Activated naive CD8-positive, alpha-beta T cell (primary cell): ENCODE data around the gene RAB3IL1.

Source experiments
- H3K27ac Mint-ChIP-seq: one replicate; pipeline ENCODE4 v1.8.0; 2021; ENCODE audit warnings: mixed read lengths
- H3K27me3 Mint-ChIP-seq: one replicate; pipeline ENCODE4 v1.8.0; 2021; ENCODE audit warnings: mixed read lengths
- H3K36me3 Mint-ChIP-seq: one replicate; pipeline ENCODE4 v1.8.0; 2021; ENCODE audit warnings: mixed read lengths
- H3K4me1 Mint-ChIP-seq: one replicate; pipeline ENCODE4 v1.8.0; 2021; ENCODE audit warnings: low read depth, mixed read lengths
- H3K4me3 Mint-ChIP-seq: one replicate; pipeline ENCODE4 v1.8.0; 2021; ENCODE audit warnings: mild to moderate bottlenecking, mixed read lengths
- H3K9me3 Mint-ChIP-seq: one replicate; pipeline ENCODE4 v1.8.0; 2021; ENCODE audit warnings: low read depth, mixed read lengths

The RAB3IL1 gene

DNA sequence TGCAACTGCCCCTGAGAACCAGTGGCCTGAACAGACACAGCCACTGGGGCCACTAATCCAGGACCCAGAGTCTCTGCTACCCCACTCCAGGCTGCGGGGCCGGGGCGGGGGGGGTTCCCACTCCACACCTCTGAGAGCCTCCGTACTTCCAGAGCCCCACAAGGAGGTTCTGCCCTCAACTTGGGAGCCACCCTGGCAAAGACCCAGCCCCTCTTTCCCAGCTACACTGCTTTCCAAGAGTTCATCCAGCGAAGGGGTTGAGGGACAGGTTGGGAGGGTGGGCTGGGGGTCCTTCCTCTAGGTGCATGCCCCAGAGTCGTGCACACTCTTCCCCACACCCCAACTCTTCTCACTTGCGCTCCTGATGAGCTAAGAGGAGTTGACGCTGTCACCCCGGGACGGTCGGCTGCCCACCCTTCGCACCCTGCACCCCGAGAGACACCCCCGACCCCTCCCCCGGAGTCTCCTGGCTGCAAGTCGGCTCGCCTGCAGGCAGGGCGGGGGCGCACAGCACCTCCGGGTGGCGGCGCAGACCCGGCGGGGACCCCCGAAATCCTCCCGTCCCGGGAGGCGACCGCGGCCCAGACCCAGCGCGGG lies 531 bp downstream of the RAB3IL1 start:
- H3K9me3 Mint-ChIP-seq = no peaks in the 10 kb centered on the region
- no peaks in the 10 kb centered on the region for H3K36me3 Mint-ChIP-seq
- H3K27ac Mint-ChIP-seq = no peak overlapping the region
- peaks cover 38% of the 10 kb centered on the region for H3K27me3 Mint-ChIP-seq
- H3K4me1 Mint-ChIP-seq = peaks cover 8% of the 10 kb centered on the region
- peak overlapping the region; percentile 42 for H3K4me3 Mint-ChIP-seq

DNA sequence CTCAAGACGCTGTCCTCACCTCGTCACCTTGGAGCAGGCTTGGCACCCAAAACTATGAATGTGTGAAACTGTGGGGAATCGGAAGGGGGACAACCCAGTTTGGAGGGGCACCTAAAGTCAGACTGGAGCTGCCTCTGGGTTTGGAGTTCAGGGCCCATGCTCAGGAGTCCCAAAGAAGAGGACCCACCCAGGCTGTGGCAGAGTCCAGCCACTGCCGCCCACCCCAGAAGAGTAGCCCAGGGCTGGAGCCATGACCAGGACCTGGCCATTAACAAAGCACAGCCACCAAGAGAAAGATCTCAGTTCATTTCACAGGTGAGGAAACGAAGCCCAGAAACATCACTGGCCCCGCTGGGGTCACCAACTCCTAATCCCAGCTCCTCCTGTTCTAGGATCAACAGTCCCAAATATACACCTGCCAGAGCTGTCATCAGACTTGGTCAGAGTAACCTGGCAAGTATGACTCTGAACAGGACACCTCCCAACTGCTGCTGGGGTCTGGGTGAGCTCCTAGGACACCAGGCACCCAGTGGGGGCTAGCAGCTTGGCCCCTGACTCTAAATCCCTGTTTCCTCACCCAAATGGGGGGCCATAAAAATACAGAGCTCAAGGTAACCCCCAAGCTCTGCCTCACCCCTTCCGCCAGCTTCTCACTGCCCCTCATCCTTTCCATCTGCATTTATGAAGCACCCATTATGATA lies 2.7 kb downstream of the RAB3IL1 start:
- no peak overlapping the region for H3K4me3 Mint-ChIP-seq
- H3K27me3 Mint-ChIP-seq = peaks cover 29% of the 10 kb centered on the region
- no peaks in the 10 kb centered on the region for H3K9me3 Mint-ChIP-seq
- H3K27ac Mint-ChIP-seq = no peak overlapping the region
- no peaks in the 10 kb centered on the region for H3K36me3 Mint-ChIP-seq
- peaks cover 8% of the 10 kb centered on the region for H3K4me1 Mint-ChIP-seq

DNA sequence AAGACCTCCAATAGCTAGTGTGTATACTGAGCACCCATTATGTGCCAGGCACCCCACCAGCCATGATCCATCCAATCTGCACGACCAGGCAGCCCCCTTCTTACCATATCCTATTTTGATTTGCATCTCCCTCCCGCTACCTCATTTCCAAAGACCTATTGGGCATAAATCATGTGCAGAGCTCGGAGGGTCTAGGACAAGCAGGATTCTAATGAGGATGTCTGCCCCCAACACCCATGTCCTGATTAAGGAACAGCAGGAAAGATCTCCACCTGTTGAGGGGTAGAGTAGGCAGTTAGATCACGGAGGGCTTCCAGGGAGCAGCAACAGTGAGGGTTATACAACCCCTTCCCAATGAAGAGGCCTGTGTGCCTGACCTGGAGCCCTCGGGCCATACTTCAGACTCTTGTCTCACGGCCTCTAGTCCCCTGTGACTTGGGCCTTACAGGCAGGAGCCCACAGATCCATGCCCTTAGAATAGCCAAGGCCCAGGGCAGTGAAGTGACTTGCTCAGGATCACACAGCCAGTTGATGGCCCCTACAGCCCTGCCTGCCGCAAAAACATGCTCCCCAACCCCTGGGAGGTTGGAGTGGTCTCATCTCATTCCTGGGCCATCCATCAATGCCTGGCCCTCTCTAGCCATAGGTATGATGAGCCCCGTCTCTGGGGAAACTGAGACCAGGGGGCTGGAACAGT lies 3.5 kb downstream of the RAB3IL1 start:
- H3K9me3 Mint-ChIP-seq = no peaks in the 10 kb centered on the region
- no peak overlapping the region for H3K27ac Mint-ChIP-seq
- no peaks in the 10 kb centered on the region for H3K36me3 Mint-ChIP-seq
- H3K4me1 Mint-ChIP-seq = peaks cover 8% of the 10 kb centered on the region
- no peak overlapping the region for H3K4me3 Mint-ChIP-seq
- H3K27me3 Mint-ChIP-seq = peaks cover 26% of the 10 kb centered on the region

DNA sequence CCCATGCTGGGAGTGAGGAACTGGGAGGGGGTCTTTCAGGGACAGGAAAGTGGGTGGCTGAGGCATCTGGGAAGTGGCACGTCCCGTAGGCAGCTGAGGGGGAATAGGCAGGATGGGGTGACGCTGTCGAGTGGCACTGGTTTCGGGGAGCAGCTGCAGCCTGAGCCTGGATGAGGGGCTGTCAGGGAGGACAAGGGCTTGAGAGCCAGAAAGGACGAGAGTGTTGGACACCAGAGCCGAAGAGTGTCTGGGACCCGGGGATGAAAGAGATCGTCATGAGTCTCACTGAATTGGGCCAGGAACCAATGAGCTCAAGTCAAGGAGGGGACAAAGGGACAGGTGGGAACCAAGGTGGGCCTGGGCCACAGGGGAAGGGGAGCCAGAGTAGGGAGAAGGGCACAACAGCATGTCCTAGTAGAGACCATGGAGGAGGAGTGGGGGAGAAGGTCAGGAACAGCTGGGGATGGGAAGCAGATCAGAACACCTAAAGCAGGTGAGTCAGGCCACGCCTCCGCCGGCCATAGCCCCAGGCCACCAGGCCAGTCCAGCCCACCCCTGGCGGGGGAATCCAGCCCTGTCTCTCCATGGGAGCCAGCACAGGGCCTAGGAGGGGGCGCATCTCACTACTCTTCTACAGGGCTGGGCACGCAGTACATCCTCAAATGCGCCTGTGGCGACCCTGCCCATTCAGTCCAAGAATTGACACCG lies 4.2 kb downstream of the RAB3IL1 start:
- H3K27me3 Mint-ChIP-seq = peaks cover 18% of the 10 kb centered on the region
- no peak overlapping the region for H3K4me3 Mint-ChIP-seq
- no peaks in the 10 kb centered on the region for H3K9me3 Mint-ChIP-seq
- no peak overlapping the region for H3K27ac Mint-ChIP-seq
- no peaks in the 10 kb centered on the region for H3K36me3 Mint-ChIP-seq
- peaks cover 5% of the 10 kb centered on the region for H3K4me1 Mint-ChIP-seq

DNA sequence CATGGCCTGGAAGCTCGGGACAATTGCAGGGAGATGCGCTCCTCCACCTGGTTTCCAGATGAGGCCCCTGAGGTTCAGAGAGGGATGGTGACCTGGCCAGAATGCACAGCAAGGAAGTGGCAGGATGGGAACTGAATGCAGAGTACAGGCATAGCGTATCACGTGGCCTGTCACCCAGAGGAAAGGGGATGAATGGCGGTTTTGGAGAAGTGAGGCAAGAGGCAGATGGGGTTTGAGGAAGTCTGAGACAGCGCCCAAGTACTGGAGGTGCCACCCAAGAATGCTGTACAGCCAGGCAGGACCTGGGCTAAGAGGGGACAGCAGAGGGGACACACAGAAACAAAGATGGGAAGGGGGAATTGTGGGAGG lies 4.9 kb downstream of the RAB3IL1 start:
- no peak overlapping the region for H3K27ac Mint-ChIP-seq
- H3K27me3 Mint-ChIP-seq = peaks cover 13% of the 10 kb centered on the region
- no peaks in the 10 kb centered on the region for H3K36me3 Mint-ChIP-seq
- H3K9me3 Mint-ChIP-seq = no peaks in the 10 kb centered on the region
- H3K4me1 Mint-ChIP-seq = no peaks in the 10 kb centered on the region
- H3K4me3 Mint-ChIP-seq = no peak overlapping the region

DNA sequence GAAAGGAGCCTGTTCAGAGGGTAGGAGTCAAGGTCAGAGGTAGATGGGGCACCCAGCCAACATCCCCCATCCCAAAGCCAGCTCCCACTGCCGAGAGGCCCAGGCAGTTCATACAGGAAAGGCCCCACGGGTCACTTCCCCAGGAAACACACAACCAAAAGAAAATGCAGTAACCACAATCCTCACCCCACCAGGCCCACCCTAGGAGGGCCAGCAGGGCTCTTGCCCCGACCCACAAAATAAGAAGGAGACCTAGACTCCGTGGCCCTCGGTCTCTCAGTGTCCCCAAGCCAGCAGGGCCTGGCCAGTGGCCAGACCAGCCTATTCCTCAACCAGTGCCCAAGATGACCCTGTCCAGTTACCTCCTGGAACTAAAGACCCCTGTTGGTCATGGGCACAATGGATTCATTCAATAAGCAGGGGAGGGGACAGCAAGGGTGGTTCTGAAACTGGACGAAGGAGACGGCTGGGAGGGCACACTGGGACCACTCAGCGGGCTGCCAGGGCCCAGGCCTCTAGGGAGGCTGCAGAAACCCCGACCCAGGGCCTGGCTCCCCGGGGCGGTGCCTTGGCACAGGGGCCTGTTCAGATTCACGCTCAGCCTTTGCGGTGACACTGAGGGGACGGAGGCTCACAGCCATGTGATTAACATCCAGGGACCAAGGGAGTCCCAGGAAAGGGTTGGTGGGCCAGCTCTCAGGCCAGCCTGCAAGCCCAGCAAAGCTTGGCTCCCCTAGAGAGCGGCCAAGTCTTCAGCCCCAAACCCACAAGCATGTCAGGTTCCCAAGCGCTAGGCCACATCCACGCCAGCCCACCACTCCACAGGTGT lies 5.5 kb downstream of the RAB3IL1 start:
- H3K9me3 Mint-ChIP-seq = no peaks in the 10 kb centered on the region
- no peaks in the 10 kb centered on the region for H3K36me3 Mint-ChIP-seq
- peaks cover 13% of the 10 kb centered on the region for H3K27me3 Mint-ChIP-seq
- H3K4me3 Mint-ChIP-seq = no peak overlapping the region
- no peak overlapping the region for H3K27ac Mint-ChIP-seq
- H3K4me1 Mint-ChIP-seq = no peaks in the 10 kb centered on the region

DNA sequence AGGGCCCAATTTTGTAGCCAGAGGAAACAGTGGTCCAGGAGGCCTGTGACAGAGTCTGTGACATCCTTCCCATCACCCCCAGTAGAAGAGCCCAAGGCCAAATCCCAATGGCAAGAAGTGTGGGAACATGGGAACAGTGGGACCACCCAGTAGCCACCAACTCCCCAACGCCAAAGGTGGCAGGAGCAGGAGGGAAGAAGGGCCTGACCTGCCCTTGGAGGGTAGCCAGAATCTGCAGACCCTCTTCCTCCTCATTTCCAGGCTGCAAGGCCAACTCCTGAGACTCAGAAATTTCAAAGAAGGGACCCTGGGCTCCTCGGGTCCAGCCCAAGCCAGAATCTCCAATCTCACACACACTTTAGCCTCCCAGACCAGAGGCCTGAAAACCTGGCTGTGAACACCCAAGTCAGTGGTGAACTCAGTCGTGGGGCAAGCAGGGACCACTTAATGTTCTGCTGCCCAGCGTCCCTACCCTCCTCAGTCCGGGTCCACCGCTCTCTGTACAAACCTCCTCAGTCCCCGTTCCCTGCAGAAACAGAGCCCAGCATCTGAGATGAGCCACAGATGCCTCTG lies 6.2 kb downstream of the RAB3IL1 start:
- no peaks in the 10 kb centered on the region for H3K9me3 Mint-ChIP-seq
- H3K27ac Mint-ChIP-seq = no peak overlapping the region
- no peak overlapping the region for H3K4me3 Mint-ChIP-seq
- no peaks in the 10 kb centered on the region for H3K36me3 Mint-ChIP-seq
- H3K4me1 Mint-ChIP-seq = no peaks in the 10 kb centered on the region
- H3K27me3 Mint-ChIP-seq = peaks cover 10% of the 10 kb centered on the region

DNA sequence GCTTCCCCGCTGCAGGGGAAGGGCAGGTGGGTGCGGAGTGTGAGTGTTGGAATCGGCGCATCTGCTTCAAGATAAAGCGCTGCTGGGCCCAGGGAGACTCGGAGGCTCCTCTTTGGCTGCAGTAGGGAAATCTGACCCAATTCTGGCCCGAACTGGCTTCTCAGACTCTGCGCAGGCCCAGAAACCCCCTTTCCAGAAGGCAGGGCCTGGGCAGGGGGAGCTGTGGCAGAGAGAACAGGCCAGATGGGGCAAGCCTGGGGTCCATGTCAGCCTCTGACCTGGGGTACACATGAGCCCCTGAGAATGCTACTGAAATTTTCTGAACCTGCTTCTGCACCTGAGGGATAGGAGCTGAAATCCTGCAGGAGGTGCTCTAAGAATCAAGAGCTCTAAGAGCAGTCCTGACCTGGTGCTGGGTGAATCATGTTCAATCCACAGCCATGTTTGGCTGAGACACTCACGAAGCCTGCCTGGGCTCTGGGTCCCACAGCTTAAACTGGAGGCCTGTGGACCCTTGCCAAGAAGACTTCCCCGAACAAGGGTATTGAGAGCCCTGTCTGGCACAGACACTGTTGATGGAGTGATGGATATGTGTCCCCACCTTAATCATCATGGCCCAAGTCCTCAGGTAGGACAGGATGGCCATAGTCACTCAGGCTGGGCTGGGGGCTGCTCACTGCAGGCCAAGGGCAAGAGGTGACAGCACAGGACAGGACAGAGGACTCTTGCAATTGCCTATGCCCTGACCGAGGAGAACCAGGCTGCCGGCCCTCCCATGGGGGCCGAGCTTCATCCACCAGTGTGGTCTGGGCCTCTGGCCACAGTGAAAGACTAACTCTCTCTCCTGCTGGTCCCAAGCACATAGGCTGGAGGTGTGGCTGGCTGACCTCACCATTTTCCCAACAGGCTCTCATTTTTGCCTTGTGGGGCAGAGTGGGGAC lies 6.9 kb downstream of the RAB3IL1 start:
- no peak overlapping the region for H3K4me3 Mint-ChIP-seq
- no peaks in the 10 kb centered on the region for H3K9me3 Mint-ChIP-seq
- no peaks in the 10 kb centered on the region for H3K36me3 Mint-ChIP-seq
- H3K27ac Mint-ChIP-seq = no peak overlapping the region
- H3K4me1 Mint-ChIP-seq = no peaks in the 10 kb centered on the region
- peaks cover 9% of the 10 kb centered on the region for H3K27me3 Mint-ChIP-seq

DNA sequence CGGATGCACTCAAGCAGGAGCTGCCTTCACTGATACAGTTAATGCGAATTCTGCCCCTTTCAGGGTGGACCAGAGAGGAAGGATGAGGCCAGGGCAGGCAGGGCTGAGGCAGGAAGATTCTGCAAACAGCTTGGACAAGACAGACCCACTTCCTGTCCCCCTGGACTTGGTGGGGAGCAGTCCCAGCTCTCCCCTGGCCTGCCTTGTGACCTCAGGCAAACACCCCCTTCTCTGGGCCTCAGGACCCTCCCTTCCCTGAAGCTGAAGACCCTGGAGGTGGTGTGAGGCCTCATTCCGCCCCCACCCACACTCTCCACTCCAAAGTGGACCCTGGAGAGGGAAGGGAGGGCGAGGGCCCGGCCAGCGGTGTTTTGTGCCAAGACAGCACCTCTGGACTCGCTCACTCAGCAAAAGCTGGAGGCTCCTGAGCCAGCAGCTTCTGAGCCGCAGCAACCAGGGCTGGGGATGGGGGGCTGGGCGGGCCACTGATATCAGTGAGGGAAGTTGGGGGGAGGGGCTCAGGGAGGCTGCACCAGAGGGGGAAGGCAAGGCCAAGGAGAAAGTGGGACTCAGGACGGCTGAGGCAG lies 8.5 kb downstream of the RAB3IL1 start:
- peaks cover 2% of the 10 kb centered on the region for H3K27me3 Mint-ChIP-seq
- H3K9me3 Mint-ChIP-seq = no peaks in the 10 kb centered on the region
- H3K4me3 Mint-ChIP-seq = no peak overlapping the region
- H3K4me1 Mint-ChIP-seq = no peaks in the 10 kb centered on the region
- no peaks in the 10 kb centered on the region for H3K36me3 Mint-ChIP-seq
- no peak overlapping the region for H3K27ac Mint-ChIP-seq

DNA sequence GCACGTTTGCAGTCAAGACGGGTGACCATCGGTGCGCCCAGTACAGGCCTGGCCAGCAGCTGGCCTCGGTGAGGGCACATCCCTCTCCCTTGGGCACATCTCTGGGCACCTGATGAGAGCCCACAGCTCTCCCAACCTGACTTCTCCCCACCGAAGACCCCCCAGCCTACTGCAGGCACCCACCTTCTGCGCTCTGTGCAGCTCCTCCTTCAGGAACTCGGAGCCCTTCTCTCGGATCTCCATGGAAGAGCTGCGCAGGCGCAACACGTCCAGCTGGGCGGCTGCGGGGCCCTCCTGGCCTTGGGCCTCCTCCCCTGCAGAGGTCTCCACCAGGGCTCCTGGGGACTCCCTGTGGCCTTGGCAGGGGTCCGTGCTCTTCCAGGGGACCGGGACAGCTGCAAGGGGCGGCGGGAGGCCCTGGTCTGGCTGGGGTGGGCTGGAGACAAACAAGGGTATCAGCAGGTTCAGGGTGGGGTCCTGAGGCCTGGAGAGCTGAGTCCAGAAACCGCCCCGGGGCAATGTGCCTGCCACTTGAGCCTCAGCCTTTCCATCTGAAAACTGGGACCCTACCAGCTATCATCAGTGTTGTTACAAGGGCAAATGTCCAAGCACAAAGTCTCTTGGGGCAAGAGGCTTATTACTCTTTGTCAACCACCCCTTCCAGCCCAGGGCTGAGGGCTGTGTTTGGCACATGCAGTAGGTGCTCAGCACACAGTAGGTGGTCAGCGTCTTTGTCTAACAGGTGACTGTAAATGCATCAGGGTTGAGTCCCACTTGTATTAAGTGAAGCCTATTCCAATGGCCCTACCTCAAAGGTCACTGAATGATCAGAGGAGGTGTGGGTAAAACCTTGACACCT lies 9.3 kb downstream of the RAB3IL1 start:
- H3K27me3 Mint-ChIP-seq = peaks cover 2% of the 10 kb centered on the region
- no peaks in the 10 kb centered on the region for H3K4me1 Mint-ChIP-seq
- no peaks in the 10 kb centered on the region for H3K36me3 Mint-ChIP-seq
- H3K27ac Mint-ChIP-seq = no peak overlapping the region
- H3K4me3 Mint-ChIP-seq = no peak overlapping the region
- H3K9me3 Mint-ChIP-seq = no peaks in the 10 kb centered on the region

DNA sequence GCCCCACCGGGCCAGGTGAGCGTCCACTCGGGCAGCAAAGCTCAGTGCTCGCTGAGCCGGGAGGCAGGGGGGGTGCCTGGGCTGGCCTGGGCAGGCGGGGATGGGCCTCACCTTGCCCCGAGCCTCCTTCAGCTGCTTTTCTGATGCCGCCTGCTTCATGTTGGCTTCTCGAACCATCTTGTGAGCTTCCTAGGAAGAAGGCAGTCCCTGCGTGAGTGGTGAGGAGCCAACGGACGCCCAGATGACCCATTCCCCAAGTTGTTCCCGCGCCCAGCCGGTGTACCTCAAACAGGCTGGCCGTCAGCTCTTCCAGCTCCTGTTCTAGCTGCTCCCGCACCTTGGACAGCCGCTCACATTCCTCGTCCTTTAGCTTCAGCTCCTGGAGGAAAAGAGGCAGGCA lies 10.1 kb downstream of the RAB3IL1 start:
- Mint-ChIP-seq H3K4me1 (no peaks in the 10 kb centered on the region), H3K9me3 (no peaks in the 10 kb centered on the region), H3K27ac (no peak overlapping the region), H3K4me3 (no peak overlapping the region), H3K36me3 (no peaks in the 10 kb centered on the region), H3K27me3 (no peaks in the 10 kb centered on the region)

DNA sequence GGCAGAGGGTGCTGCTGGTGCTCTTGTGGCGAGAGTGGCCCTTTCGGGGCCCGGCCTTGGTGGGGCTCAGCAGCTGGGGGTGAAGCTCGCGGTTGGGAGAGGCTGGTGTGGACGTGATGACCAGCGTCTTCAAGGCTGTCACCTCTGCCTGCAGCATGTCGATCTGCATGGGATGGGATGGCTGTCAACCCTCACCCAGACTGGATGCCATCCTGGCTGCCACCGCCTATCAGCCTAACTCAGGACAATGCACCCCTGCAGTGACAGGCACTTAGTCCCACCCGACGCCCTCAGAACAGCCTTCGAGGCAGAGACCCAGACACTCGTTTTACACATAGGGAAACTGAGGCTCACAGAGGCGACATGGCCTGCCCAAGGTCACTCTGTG lies 10.8 kb downstream of the RAB3IL1 start:
- Mint-ChIP-seq H3K27ac (no peak overlapping the region), H3K27me3 (no peaks in the 10 kb centered on the region), H3K9me3 (no peaks in the 10 kb centered on the region), H3K36me3 (no peaks in the 10 kb centered on the region), H3K4me1 (no peaks in the 10 kb centered on the region), H3K4me3 (no peak overlapping the region)
